HUDEP-2 (cell line): ENCODE results near the gene TNN.

ENCODE experiments used
- DNase-seq, 76 experiments: peaks; one replicate each; lab custom pipeline; 2025; ENCODE audit not compliant: unreplicated experiment in 76 of 76; lab: John Stamatoyannopoulos, UW

Gene TNN

GRCh38 chr1:175062858-175063257 is 4.8 kb upstream of the TNN start:
- DNase-seq = no peak

DNA sequence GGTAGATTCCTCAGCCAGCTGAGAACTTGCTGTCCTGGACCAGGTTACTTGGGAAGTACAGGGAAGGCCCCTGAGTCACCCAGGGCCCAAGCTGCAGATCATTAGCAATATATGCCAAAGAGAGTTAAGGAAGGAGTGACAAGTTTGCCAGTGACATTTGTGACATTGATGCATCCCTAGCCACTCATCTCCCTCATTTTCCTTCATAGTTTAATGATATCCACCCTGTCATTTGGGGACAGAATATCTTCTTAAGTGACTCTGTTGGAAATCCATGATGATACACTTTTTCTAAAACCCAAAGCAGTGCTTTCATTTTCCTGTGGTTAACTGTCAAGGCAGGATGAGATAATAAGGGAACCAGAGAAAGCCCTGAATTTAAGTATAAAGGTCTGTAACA is 3.2 kb downstream of the TNN start:
- no peak for DNase-seq

DNA sequence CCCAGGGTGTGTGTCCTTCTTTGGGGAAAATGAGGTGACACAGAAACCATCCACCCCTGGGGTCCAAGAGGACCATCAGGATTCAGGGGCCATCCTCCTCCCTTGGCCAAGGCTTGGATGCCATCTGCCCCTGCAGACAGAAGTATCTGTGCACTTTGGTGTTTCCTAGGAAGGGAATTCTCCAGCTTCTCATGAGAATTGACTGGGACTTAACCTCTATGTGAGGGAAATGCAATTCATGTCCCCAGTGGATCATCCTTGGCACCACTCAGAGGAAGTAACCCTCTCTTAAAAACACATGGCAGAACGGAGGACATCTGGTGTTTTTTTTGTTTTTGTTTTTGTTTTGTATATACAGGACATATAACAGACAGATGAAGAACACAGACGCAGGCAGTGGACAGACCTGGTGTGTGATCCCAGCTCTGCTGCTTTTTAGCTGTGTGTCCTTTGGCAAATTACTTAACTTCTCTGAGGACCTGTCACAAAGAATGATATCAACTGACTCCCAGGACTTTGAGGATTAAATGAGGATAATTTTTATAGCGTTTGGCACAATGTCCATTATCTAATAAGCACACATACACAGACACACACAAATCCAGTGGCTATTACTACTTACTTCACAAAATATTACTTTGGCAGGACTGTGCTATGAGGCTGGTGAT is 3.8 kb downstream of the TNN start:
- DNase-seq = no peak

DNA sequence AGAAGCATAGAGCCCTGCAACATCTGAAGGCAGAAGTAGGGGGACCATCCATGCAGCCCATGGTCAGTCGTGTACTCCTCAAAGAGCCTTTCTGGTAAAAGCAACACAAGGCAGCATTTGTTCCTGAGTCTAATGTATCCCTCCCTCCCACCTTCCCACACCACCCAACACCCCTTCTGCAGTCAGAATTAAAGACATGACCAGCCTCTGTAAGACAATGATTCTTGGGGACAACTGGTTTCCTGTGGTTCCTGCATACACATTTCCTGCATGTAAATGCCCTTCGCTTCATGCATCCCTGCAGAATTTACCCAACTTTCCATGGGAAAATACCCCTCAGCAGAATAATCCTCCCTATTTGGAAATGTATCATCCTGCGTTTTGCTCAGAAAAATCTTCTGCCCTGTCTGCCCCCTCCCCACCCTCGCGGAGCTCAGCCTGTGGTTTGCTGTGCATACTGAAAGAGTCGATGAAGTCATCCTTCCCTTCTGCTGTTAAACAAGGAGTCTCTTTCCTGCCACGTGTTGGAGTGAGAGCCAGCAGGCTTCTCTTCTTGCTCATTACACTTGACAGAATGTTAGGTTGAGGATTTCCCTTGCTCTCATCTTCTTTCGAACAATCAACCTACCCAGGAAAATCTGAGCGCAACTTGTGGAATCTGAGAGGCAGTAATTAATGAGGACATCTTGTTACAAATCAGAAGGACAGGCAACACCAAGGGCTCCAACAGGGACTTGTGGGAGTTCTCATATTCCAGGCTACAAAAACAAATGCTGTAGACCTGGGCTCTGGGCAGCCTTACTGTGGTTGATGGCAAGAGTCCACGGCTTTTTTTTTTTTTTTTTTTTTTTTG is 4.7 kb downstream of the TNN start:
- no peak for DNase-seq

GRCh38 chr1:175073061-175073460 is 5.4 kb downstream of the TNN start:
- DNase-seq = no peak

- no peak for DNase-seq
These were observed 6.0 kb downstream of the TNN start for GRCh38 chr1:175073633-175074032.

DNA sequence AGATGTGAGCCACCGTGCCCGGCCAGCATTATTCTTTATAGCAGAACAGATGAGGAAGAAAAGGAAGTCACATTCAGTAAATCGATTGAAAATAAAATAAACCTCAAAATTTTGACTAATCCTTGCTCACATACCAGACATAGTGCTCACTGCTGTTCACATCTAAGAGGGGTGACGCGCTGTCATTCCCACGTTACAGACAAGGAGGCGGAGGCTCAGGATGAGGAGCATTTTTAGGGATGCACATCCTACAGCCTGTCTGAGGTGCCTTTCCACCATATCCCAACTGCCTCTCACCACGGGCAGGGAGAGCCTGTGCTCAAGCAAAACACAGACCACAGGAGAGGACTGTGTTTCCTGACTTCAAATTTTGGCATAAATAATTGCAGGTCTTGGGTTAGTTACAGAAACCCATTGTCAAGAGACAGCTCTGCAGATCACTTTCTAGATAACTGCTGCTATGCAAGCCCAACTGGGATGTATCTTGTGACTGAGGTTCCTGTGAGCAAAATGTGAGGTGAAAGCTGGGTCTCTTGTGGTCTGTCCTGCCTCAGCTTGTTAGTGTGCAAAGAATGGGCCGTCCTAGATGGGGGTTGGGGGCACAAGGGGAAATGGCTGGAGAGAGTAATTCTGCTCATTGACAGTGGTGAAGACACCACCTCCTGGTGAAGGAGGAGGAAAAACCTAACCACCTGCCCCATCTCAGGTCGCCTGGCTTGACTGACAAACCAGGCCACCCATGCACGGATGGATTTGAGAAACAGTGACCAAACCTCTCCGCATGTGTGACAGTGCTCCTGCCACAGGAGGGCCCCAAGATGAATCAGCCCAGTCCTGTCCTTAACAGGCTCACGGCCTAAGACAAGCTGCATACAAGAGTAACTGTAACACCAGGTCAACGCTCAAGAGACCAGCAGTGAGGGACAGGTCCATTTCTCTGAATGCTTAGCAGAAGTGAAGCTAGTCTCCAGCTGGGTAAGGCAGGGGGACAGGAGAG is 8.2 kb downstream of the TNN start:
- DNase-seq = no peak

DNA sequence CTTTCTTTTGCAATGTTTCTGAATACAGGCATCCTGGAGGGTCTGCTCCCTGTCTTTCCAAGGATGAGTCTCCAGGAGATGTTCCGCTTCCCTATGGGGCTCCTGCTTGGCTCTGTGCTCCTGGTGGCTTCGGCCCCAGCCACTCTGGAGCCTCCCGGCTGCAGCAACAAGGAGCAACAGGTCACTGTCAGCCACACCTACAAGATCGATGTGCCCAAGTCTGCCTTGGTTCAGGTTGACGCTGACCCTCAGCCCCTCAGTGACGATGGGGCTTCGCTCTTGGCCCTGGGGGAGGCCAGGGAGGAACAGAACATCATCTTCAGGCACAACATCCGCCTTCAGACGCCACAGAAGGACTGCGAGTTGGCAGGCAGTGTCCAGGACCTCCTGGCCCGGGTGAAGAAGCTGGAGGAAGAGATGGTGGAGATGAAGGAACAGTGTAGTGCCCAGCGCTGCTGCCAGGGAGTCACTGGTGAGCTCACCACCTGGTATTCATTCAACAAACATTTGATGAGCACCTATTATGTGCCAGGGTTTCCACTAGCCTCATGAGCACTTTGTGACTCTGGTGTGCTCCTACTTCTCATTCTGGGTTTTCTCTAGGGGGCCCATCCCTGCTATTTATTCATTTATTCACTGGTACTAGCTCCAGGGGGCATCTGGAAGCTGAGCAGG is 9.9 kb downstream of the TNN start:
- DNase-seq = no peak

DNA sequence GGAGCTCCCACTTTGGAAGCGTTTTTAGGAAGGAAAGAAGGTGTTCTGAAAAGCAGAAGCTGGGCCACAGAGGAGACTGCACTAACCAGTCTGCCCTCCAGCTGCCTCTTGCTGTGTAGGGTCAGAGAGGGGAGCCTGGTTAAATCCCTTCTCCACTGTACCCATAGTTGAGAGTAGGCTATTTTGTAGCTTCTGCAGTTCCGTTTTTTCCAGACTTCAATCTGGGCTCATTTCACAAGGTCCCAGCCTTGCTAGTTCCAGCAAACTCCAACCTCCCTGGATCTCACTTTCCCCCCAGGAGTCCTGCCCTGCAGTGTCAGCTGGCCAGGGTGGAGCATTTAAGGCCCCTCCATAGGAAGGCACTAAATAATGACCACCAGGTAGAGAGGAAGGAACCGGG is 11.0 kb downstream of the TNN start:
- DNase-seq = no peak

- DNase-seq = no peak
These were observed 11.7 kb downstream of the TNN start for GRCh38 chr1:175079338-175079737.

GRCh38 chr1:175080030-175080429 is 12.4 kb downstream of the TNN start:
- no peak for DNase-seq

DNA sequence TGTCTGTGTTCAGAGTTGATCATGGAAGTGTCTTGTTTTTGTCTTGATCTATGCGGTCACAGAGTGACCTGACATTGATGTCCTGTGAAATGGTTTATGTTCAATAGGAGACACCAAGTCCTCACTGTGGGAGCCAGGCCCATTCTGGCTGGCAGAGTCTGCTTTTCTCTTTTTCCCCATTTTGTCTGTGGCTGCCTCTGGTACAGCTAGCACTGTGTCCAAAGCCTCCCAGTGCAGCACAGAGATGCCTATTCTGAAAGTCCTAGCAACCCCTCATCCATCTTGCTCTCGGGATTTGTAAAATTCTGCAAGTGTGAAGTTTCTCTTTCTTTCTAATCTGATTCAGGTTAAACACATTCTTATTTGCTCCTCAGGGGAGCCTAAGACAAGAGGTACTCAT is 14.3 kb downstream of the TNN start:
- DNase-seq = no peak

GRCh38 chr1:175088525-175088951 is 20.9 kb downstream of the TNN start:
- no peak for DNase-seq

DNA sequence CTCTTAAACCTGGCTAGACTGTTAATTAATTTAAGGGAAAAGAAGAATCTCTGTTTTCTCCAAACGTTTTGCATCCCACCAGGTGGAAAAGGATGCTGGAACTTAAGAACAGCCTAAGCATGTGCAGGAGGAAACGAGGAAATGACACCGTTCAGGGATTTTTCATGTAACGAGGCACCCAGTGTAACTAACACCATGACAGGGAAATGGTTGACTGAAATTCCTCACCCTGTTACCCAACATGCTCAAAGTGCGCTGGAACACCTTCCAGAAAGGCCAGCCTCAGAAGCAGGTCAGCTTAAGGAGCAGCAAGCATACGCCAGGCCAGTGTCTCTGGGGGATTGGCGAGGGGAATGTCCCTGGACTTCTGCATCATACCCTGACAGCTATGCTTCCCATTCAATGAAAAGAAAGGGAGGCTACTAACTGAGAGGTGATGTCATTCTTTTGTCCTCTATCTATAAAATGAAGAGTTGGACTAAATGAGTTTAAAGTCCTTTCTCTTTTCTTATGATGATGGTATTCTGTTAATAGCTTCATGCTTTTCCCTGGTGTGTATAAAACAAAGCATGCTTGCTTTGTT is 21.6 kb downstream of the TNN start:
- DNase-seq = no peak

DNA sequence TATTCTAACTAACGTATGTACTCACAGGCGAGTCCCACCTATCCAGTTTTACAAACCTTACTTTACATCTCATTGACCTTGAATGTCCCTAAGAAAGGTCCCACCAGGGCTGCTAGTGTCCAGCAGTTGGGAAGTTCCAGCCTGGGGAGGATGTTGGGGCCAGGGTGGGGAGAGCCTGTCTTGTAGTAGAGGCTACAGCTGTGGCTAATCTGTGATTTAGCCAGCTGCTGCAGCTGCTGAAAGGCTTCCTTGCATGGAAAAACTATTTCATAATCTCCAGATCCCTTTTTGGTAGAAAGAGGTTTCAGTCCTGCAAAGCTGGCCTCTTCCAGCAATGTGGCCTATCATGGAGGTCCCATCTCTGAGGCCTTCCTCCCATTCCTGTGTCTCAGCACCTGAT is 23.1 kb downstream of the TNN start:
- DNase-seq = no peak

DNA sequence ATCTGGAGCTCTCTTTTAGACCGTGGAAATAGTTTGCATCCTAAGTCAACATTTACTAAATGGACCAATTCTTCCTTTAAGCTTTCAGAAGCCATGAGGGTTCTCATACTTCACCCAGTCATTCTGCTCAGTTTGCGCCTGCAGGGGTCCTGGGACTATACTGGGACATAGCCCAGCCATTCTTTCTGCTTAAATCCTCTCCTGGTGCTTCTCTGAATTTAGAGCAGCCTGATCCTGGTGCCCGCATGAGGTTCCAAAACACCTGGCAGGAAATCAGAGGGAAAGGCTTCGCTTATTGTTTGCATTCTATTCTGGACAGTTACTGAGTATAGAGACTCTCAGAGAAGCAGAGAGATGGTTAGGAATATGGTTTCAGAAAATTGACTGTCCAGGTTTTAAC is 27.0 kb downstream of the TNN start:
- no peak for DNase-seq

- no peak for DNase-seq
These were observed 27.4 kb downstream of the TNN start for GRCh38 chr1:175095069-175095468.

GRCh38 chr1:175095978-175096607 is 28.5 kb downstream of the TNN start:
- no peak for DNase-seq

GRCh38 chr1:175097361-175097760 is 29.7 kb downstream of the TNN start:
- no peak for DNase-seq

GRCh38 chr1:175099916-175100315 is 32.3 kb downstream of the TNN start:
- no peak for DNase-seq
